Activated naive CD4-positive, alpha-beta T cell treated with anti-CD3 and anti-CD28 coated beads for 36 hours (primary cell): Measurements from ENCODE around the gene GCC2. TPM values are rescaled to one million over a fixed set of nuclear protein-coding genes. Genes with fewer than 3 reads are reported as not detected.

ENCODE experiments used
- CTCF ChIA-PET: fragments of 350-600 bp; sonication (Branson Sonifier 250); formaldehyde crosslinking; loops from one replicate; lab custom pipeline; 2021; ENCODE audit warnings: antibody characterized with exemption; lab: Charles Lee
- DNase-seq: peaks from one replicate; pipeline ENCODE4 v3.0.0-alpha.2; 2020
- H3K27ac Mint-ChIP-seq: one replicate; pipeline ENCODE4 v1.8.0; 2021; ENCODE audit warnings: mild to moderate bottlenecking, mixed read lengths
- H3K27me3 Mint-ChIP-seq: one replicate; pipeline ENCODE4 v1.8.0; 2021; ENCODE audit warnings: low read depth, mixed read lengths
- H3K36me3 Mint-ChIP-seq: one replicate; pipeline ENCODE4 v1.8.0; 2021; ENCODE audit warnings: low read depth, mixed read lengths
- H3K4me1 Mint-ChIP-seq: one replicate; pipeline ENCODE4 v1.8.0; 2021; ENCODE audit warnings: low read depth, mixed read lengths
- H3K4me3 Mint-ChIP-seq: one replicate; pipeline ENCODE4 v1.8.0; 2021; ENCODE audit warnings: mild to moderate bottlenecking, moderate library complexity, mixed read lengths
- H3K9me3 Mint-ChIP-seq: one replicate; pipeline ENCODE4 v1.8.0; 2021; ENCODE audit warnings: mixed read lengths
- intact Hi-C: fragments of 100-400 bp; cut with micrococcal nuclease; formaldehyde crosslinking; loops from one replicate; pipeline ENCODE4 v1.15.1; 2023
- total RNA-seq, 2 experiments: library from RNA; stranded (reverse); gene quantifications; one replicate each; pipeline ENCODE4 v1.2.3, GENCODE V29; 2021

GCC2 gene, protein sequence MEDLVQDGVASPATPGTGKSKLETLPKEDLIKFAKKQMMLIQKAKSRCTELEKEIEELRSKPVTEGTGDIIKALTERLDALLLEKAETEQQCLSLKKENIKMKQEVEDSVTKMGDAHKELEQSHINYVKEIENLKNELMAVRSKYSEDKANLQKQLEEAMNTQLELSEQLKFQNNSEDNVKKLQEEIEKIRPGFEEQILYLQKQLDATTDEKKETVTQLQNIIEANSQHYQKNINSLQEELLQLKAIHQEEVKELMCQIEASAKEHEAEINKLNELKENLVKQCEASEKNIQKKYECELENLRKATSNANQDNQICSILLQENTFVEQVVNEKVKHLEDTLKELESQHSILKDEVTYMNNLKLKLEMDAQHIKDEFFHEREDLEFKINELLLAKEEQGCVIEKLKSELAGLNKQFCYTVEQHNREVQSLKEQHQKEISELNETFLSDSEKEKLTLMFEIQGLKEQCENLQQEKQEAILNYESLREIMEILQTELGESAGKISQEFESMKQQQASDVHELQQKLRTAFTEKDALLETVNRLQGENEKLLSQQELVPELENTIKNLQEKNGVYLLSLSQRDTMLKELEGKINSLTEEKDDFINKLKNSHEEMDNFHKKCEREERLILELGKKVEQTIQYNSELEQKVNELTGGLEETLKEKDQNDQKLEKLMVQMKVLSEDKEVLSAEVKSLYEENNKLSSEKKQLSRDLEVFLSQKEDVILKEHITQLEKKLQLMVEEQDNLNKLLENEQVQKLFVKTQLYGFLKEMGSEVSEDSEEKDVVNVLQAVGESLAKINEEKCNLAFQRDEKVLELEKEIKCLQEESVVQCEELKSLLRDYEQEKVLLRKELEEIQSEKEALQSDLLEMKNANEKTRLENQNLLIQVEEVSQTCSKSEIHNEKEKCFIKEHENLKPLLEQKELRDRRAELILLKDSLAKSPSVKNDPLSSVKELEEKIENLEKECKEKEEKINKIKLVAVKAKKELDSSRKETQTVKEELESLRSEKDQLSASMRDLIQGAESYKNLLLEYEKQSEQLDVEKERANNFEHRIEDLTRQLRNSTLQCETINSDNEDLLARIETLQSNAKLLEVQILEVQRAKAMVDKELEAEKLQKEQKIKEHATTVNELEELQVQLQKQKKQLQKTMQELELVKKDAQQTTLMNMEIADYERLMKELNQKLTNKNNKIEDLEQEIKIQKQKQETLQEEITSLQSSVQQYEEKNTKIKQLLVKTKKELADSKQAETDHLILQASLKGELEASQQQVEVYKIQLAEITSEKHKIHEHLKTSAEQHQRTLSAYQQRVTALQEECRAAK (N-terminal part only)
- 10 to 100 TPM; 33.5 to 39.4 TPM for total RNA-seq

DNA sequence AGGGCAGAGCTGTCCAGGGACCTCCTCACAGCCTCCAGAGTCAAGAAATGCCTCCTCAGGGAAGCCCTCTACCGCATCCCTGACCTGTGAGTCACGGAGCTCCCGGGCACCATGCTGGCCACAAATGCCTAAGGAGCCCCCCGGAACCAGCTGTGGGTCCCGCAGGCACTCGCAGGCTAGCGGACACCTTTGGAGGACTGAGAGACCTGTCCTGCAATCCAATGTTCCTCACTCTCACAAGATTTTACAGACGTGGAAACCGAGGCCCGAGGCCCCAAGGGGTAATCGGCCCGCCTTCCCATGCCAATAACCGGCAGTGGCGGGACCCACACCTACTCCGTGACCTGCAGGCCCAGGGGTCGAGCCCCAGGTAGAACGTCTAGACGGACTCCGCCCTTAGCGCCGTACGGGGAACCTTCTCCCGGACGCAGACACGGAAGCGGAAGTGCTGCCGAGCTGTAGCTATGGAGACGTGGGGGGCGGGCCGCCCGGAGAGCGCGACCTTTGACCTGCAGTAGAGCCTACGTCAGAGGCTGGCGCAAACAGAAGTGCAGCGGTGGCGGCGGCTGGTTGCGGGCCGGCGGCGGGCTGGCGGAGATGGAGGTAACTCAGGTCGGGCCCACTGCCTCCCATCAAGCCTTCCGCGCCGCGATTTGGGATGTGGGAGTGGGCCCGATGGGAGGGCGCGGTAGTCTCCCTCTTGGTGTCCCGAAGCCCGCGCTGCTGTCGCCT lies at the start of gene GCC2:
TSS of gene GCC2 (plus strand) at position 529 of the 732 bp plus-strand sequence. CDS start at position 598, 69 bp downstream.
- Mint-ChIP-seq H3K36me3 (peaks cover 18% of the 10 kb centered on the region), H3K9me3 (peaks cover 2% of the 10 kb centered on the region), H3K4me3 (peak within 1 kb of the TSS; percentile 87), H3K27me3 (no peaks in the 10 kb centered on the region), H3K27ac (peak within 1 kb of the TSS; percentile 91), H3K4me1 (peaks cover 27% of the 10 kb centered on the region)
- intact Hi-C loops = loop anchor here (1.0 to 5.0 kb wide), 7 partner anchors 28 to 584 kb away; partner anchors contain the start of genes LIMS1 and RANBP2
- CTCF ChIA-PET = interaction anchor here (1.3 kb wide), 1 partner anchor 188 kb away, joined by 3 read pairs; no protein-coding TSS in a partner anchor
- DNase-seq = peak; percentile 97

DNA sequence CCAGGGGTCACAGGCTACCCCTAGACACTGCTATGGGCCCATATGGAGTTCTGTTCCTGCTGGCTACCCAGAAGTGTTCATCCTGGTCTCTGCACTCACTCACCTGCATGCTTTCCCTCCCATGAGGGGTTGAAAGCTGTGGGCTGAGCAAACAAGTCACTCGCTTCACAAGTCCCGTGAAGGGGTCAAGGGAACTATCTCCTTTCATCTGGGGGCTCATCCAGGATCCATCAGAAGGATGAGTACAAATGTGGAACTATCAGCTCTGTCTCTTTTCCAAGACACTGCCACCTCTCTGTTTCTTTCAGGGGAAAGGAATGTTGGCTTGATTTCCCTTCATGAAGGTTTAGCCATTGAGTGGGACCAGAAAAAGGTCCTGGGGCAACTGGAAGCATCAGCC lies 49.5 kb upstream of the GCC2 start:
- H3K36me3 Mint-ChIP-seq = no peaks in the 10 kb centered on the region
- peaks cover 26% of the 10 kb centered on the region for H3K9me3 Mint-ChIP-seq
- H3K27ac Mint-ChIP-seq = no peak overlapping the region
- intact Hi-C loops = no loop called here
- H3K27me3 Mint-ChIP-seq = peaks cover 2% of the 10 kb centered on the region
- no peak for DNase-seq
- no peaks in the 10 kb centered on the region for H3K4me1 Mint-ChIP-seq
- no peak overlapping the region for H3K4me3 Mint-ChIP-seq
- CTCF ChIA-PET = no interaction called here

GRCh38 chr2:108401800-108402199 lies 47.2 kb upstream of the GCC2 start:
- no peak overlapping the region for H3K4me3 Mint-ChIP-seq
- no peaks in the 10 kb centered on the region for H3K36me3 Mint-ChIP-seq
- peaks cover 2% of the 10 kb centered on the region for H3K27me3 Mint-ChIP-seq
- CTCF ChIA-PET = no interaction called here
- peaks cover 40% of the 10 kb centered on the region for H3K9me3 Mint-ChIP-seq
- DNase-seq = no peak
- H3K27ac Mint-ChIP-seq = no peak overlapping the region
- H3K4me1 Mint-ChIP-seq = no peaks in the 10 kb centered on the region
- intact Hi-C loops = no loop called here

GRCh38 chr2:108403494-108403893 lies 45.5 kb upstream of the GCC2 start:
- peaks cover 37% of the 10 kb centered on the region for H3K9me3 Mint-ChIP-seq
- CTCF ChIA-PET = interaction anchor here (1.3 kb wide), 2 partner anchors 8 to 181 kb away, joined by 3 read pairs; no protein-coding TSS in a partner anchor
- no peaks in the 10 kb centered on the region for H3K4me1 Mint-ChIP-seq
- H3K36me3 Mint-ChIP-seq = no peaks in the 10 kb centered on the region
- no peak overlapping the region for H3K27ac Mint-ChIP-seq
- no peak for DNase-seq
- H3K27me3 Mint-ChIP-seq = peaks cover 5% of the 10 kb centered on the region
- intact Hi-C loops = no loop called here
- H3K4me3 Mint-ChIP-seq = no peak overlapping the region

DNA sequence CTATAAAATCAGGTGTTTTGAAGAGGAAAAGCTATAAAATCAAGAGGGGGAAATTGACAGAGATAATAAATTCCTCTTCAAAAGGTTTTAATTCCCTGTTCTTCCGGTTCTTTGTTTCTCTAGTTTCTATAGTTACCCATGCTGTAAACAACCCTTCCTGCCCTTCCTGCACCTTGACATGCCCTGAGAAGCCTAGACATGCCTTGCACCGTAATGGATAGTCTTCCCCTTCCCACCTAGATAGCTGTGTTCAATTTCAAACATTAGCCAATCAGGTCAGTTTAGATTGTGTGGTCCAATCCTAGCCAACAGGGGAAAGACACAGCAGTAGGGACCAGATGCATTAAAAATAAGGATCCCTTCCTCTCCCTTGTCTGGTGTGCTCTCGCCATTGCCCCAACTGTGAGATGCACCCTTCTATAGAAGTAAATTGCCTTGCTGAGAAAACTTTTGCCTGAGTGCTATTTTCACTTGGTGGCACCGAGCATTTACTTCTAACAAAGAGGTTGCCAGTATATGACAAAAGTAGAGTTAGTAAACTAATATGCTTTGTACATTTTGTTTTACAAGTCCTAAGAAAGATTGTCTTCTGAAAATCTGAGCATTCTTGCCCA lies 44.1 kb upstream of the GCC2 start:
- H3K4me3 Mint-ChIP-seq = no peak overlapping the region

DNA sequence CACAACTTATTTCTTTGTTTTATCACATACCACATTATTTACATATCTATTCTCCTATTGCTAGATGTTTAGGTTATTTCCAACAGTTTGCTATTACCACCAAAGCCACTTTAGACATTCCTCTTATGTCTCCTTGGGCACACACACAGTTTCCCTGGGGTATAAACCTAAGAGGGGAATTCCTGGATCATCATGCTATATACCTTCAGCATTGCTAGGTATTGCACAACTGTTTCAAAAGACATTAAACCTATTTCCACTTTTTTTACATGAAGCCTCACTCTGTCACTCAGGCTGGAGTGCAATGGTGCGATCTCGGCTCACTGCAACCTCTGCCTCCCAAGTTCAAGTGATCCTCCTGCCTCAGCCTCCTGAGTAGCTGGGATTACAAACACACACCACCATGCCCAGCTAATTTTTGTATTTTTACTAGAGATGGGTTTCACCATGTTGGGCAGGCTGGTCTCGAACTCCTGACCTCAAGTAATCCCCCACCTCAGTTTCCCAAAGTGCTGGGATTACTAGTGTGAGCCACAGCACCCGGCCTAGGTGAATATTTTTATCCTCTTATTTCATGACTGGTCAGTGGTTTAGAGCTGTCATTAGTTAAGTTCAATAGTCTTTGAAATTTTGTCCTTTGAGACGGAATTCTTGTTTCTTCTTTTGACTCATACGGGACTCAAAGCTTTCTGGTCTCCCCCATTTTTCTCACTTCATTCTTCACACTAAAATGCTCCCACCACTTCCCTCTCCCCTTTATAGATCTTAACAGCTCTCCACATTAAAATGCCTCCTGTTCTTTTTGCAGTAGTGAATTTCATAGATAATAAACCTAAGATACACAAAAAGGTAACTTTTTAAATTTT lies 40.9 kb upstream of the GCC2 start:
- H3K27me3 Mint-ChIP-seq = peaks cover 3% of the 10 kb centered on the region
- no peak for DNase-seq
- intact Hi-C loops = no loop called here
- no peak overlapping the region for H3K4me3 Mint-ChIP-seq
- no peak overlapping the region for H3K27ac Mint-ChIP-seq
- CTCF ChIA-PET = interaction anchor here (1.2 kb wide), 1 partner anchor 12 kb away, joined by 3 read pairs; no protein-coding TSS in a partner anchor
- peaks cover 18% of the 10 kb centered on the region for H3K9me3 Mint-ChIP-seq
- no peaks in the 10 kb centered on the region for H3K4me1 Mint-ChIP-seq
- no peaks in the 10 kb centered on the region for H3K36me3 Mint-ChIP-seq

More for the DNA sequence above, 44.1 kb upstream of the GCC2 start:
- DNase-seq = no peak
- Mint-ChIP-seq H3K36me3 (no peaks in the 10 kb centered on the region), H3K27me3 (peaks cover 5% of the 10 kb centered on the region), H3K27ac (no peak overlapping the region), H3K4me1 (no peaks in the 10 kb centered on the region), H3K9me3 (peaks cover 24% of the 10 kb centered on the region)
- CTCF ChIA-PET = interaction anchor here (0.6 to 1.3 kb wide), 2 partner anchors 9 to 22 kb away, joined by 3 to 5 read pairs; no protein-coding TSS in a partner anchor
- intact Hi-C loops = no loop called here

DNA sequence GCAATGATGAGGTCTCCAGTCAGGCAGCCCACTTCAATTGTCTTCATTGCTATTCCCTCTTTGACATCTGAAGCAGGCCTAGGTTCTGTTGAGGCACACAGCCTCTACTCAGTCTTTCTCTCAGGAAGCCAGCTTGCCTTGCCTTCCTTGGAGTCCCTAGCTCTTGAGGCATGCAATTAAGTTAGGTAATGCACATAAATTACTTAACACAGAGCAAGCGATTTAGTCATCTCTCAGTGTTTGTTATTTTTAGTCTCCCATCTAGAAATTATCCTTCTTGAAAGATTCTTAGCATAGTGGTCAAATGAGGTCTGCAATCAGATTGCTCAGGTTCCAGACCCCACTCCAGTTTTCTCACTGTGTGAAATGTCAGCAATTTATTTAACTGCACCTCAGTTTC lies 39.2 kb upstream of the GCC2 start:
- H3K9me3 Mint-ChIP-seq = peaks cover 11% of the 10 kb centered on the region
- CTCF ChIA-PET = no interaction called here
- no peaks in the 10 kb centered on the region for H3K36me3 Mint-ChIP-seq
- no peak overlapping the region for H3K4me3 Mint-ChIP-seq
- no peak for DNase-seq
- H3K27ac Mint-ChIP-seq = no peak overlapping the region
- no peaks in the 10 kb centered on the region for H3K4me1 Mint-ChIP-seq
- H3K27me3 Mint-ChIP-seq = peaks cover 3% of the 10 kb centered on the region
- intact Hi-C loops = no loop called here

- no peak for DNase-seq
- H3K36me3 Mint-ChIP-seq = no peaks in the 10 kb centered on the region
- no peaks in the 10 kb centered on the region for H3K4me1 Mint-ChIP-seq
- CTCF ChIA-PET = no interaction called here
- intact Hi-C loops = no loop called here
- H3K4me3 Mint-ChIP-seq = no peak overlapping the region
- H3K9me3 Mint-ChIP-seq = no peaks in the 10 kb centered on the region
- H3K27ac Mint-ChIP-seq = no peak overlapping the region
- H3K27me3 Mint-ChIP-seq = no peaks in the 10 kb centered on the region
Observed at GRCh38 chr2:108412995-108413710, 35.9 kb upstream of the GCC2 start.

DNA sequence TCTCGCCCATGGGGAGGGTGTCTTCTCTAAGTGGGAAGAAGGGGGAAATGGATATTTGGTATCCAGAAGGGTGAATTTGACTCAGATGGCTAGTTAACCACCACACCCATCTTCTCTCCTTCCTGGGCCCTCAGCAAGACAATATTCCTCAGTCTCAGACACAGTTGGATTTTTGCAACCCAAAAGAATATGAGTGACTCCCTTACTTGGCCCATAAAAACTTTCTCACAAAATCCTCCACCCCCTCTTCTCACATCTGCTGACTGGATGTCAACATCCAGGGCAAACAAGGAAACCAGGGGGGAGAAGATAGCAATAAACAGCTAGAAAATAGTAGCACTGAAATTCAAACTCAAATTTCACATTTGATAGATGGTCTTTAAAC lies 35.3 kb upstream of the GCC2 start:
- no peaks in the 10 kb centered on the region for H3K36me3 Mint-ChIP-seq

DNA sequence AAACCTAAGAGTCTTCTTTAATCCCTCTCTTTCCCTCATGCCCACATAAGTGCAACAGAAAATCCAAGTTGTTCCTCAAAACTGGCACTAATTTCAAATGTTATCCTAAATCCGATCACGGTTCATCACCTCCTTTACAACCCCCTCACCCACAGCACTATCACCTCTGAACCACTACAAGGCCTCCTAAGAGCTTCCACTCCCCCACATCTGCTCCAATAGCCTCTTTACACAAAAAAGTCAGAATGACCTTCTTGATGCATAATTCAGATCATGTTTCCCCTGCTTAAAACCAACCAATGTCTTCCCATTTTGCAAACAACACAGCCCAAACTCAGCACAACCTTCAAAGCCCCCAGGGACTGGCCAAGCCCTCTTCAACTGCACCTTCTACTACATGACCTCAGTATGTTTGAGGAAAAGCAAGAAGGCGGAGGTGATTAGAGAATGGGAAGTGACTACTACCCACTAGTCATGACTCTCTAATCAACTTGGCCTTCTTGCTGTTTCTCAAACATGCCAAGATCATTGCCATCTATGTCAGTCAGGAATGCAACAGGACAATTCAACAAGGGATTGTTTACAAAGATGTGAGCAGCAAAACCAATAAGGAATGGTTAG lies 34.6 kb upstream of the GCC2 start:
- Mint-ChIP-seq H3K9me3 (no peaks in the 10 kb centered on the region), H3K4me1 (no peaks in the 10 kb centered on the region), H3K36me3 (no peaks in the 10 kb centered on the region), H3K27ac (no peak overlapping the region), H3K4me3 (no peak overlapping the region), H3K27me3 (no peaks in the 10 kb centered on the region)
- intact Hi-C loops = no loop called here
- no peak for DNase-seq
- CTCF ChIA-PET = no interaction called here

More for the DNA sequence above, 35.3 kb upstream of the GCC2 start:
- Mint-ChIP-seq H3K9me3 (no peaks in the 10 kb centered on the region), H3K27ac (no peak overlapping the region), H3K4me1 (no peaks in the 10 kb centered on the region), H3K4me3 (no peak overlapping the region), H3K27me3 (no peaks in the 10 kb centered on the region)
- CTCF ChIA-PET = no interaction called here
- intact Hi-C loops = no loop called here
- no peak for DNase-seq
